Calu3 (cell line): Measurements from ENCODE around the gene IDI1. TPM values are rescaled to one million over a fixed set of nuclear protein-coding genes. Genes with fewer than 3 reads are reported as not detected.

ENCODE experiments used
- BruUV-seq: library from RNA; stranded (reverse); fragments of 400-500 nt; replicated peaks from 2 replicates; lab custom pipeline; 2021; lab: Mats Ljungman, UMichigan
- CTCF ChIA-PET: fragments of 300-600 bp; sonication (Branson Sonifier 250); formaldehyde crosslinking; loops from one replicate; lab custom pipeline; 2022; ENCODE audit warnings: antibody characterized with exemption; lab: Charles Lee
- DNase-seq: peaks from one replicate; pipeline ENCODE4 v3.0.0; 2022
- H3K27ac Mint-ChIP-seq: one replicate; pipeline ENCODE4 v1.8.0; 2022; ENCODE audit warnings: mixed read lengths; ENCODE audit not compliant: unreplicated experiment
- H3K27me3 Mint-ChIP-seq: one replicate; pipeline ENCODE4 v1.8.0; 2022; ENCODE audit warnings: mixed read lengths; ENCODE audit not compliant: unreplicated experiment
- H3K36me3 Mint-ChIP-seq: one replicate; pipeline ENCODE4 v1.8.0; 2022; ENCODE audit warnings: mild to moderate bottlenecking, moderate library complexity, mixed read lengths; ENCODE audit not compliant: insufficient read depth, unreplicated experiment
- H3K4me1 Mint-ChIP-seq: one replicate; pipeline ENCODE4 v1.8.0; 2022; ENCODE audit warnings: mild to moderate bottlenecking, low read depth, mixed read lengths; ENCODE audit not compliant: unreplicated experiment
- H3K4me3 Mint-ChIP-seq: one replicate; pipeline ENCODE4 v1.8.0; 2022; ENCODE audit warnings: mild to moderate bottlenecking, low read depth, moderate library complexity, mixed read lengths; ENCODE audit not compliant: unreplicated experiment
- H3K9me3 Mint-ChIP-seq: one replicate; pipeline ENCODE4 v1.8.0; 2022; ENCODE audit warnings: low read depth, mixed read lengths; ENCODE audit not compliant: unreplicated experiment
- intact Hi-C: fragments of 100-400 bp; cut with micrococcal nuclease; formaldehyde crosslinking; loops from one replicate; pipeline ENCODE4 v1.10.0; 2022; ENCODE audit not compliant: unreplicated experiment
- total RNA-seq: library from RNA; stranded (reverse); gene quantifications from 2 replicates; pipeline ENCODE4 v1.2.3, GENCODE V29; 2022
- TF ChIP-seq, protein P1 (sequence below): fragments of 200-600 bp; IDR thresholded peaks from one replicate; pipeline ENCODE4 v1.8.0; 2022; ENCODE audit warnings: antibody characterized with exemption; ENCODE audit not compliant: unreplicated experiment

Gene IDI1
- total RNA-seq, 1 experiment from 2014 or later = 108 TPM

DNA sequence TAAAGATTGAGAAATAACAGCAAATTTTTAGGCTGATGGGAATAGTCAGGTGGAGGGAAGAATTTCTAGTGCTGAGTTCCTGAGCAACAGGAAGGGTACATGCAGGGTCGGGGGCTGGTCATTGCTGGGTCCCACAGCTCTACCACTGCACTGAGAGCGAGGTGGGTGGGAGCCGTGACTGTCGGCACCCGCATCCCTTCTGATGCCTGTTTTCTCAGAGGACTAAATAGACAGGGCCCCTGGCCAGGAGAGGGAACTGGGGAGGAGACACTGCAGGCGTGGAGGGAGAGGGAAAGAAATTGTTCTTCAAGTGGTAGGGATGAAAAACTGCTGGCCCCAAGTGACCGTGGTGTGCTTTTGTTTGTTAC lies 53.4 kb downstream of the IDI1 start:
- Mint-ChIP-seq H3K36me3 (peaks cover 84% of the 10 kb centered on the region), H3K27me3 (no peaks in the 10 kb centered on the region), H3K4me1 (peaks cover 14% of the 10 kb centered on the region), H3K4me3 (no peak overlapping the region), H3K9me3 (no peaks in the 10 kb centered on the region), H3K27ac (peak overlapping the region; percentile 53)
- no TSS peak for BruUV-seq
- TF ChIP-seq, protein P1, sequence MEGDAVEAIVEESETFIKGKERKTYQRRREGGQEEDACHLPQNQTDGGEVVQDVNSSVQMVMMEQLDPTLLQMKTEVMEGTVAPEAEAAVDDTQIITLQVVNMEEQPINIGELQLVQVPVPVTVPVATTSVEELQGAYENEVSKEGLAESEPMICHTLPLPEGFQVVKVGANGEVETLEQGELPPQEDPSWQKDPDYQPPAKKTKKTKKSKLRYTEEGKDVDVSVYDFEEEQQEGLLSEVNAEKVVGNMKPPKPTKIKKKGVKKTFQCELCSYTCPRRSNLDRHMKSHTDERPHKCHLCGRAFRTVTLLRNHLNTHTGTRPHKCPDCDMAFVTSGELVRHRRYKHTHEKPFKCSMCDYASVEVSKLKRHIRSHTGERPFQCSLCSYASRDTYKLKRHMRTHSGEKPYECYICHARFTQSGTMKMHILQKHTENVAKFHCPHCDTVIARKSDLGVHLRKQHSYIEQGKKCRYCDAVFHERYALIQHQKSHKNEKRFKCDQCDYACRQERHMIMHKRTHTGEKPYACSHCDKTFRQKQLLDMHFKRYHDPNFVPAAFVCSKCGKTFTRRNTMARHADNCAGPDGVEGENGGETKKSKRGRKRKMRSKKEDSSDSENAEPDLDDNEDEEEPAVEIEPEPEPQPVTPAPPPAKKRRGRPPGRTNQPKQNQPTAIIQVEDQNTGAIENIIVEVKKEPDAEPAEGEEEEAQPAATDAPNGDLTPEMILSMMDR = no peak
- CTCF ChIA-PET = no interaction called here
- no peak for DNase-seq
- intact Hi-C loops = no loop called here

DNA sequence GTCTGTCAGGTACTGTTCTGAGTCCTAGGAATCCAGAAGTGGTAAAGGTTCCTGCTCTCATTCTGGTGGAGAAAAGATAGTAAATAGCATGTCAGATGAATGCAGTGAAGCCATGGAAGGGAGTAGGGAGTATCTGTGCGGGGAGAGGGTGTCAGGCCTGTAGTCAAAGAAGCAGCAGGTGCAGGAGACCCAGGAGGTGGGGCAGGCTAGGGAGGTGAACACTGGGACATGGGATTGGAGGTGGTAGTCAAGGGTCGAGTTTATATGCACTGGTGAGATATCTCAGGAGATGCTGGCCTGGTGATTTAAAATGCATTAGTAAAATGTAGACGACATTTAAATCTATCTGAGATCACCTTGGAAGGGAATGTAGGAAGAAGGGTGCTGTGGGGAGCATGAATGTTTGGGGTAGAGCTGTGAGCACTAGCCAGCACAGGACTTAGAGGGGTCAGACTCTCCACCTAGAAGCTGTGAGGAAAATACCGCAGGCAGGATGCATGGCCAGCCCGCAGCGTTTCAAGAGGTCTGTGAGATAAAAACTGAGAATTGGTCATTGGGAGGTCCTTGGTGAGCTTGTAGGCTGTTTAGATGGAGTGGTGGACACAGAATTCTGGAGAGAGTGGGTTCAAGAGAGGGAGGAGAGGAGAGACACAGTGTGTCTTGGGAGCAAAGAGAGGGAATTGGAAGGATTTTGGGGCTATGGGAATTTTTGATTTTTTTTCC lies 53.9 kb downstream of the IDI1 start:
- Mint-ChIP-seq H3K4me3 (no peak overlapping the region), H3K27me3 (no peaks in the 10 kb centered on the region), H3K27ac (peak overlapping the region; percentile 53), H3K4me1 (peaks cover 20% of the 10 kb centered on the region), H3K9me3 (no peaks in the 10 kb centered on the region), H3K36me3 (peaks cover 84% of the 10 kb centered on the region)
- DNase-seq = no peak
- intact Hi-C loops = no loop called here
- no TSS peak for BruUV-seq
- CTCF ChIA-PET = no interaction called here
- TF ChIP-seq, protein P1 = no peak

DNA sequence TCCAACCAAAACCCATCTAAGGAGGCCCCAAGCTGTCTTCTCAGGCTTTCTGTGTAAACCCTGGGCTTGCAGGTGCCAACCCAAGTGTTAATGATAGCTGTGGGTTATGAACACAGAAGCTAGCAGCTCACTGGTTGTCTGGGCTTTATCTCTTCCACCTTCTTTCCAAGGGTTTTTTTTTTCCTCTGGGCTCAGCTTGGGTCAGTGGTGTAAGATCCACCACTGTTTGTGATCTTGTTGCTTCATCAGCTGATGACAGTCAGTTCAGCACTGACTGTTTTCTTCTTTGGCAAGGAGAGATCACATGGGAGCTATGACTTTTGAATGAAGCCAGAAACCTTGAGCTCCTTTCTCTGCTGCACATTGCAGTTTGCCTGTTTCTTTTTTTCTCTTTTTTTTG lies 56.0 kb downstream of the IDI1 start:
- BruUV-seq = no TSS peak
- no peak for DNase-seq
- CTCF ChIA-PET = interaction anchor here (1.1 kb wide), 1 partner anchor 9 kb away, joined by 3 read pairs; no protein-coding TSS in a partner anchor
- no peaks in the 10 kb centered on the region for H3K9me3 Mint-ChIP-seq
- no peaks in the 10 kb centered on the region for H3K27me3 Mint-ChIP-seq
- peaks cover 84% of the 10 kb centered on the region for H3K36me3 Mint-ChIP-seq
- intact Hi-C loops = no loop called here
- H3K4me3 Mint-ChIP-seq = no peak overlapping the region
- peaks cover 25% of the 10 kb centered on the region for H3K4me1 Mint-ChIP-seq
- no peak overlapping the region for H3K27ac Mint-ChIP-seq
- TF ChIP-seq, protein P1 = no peak

GRCh38 chr10:992467-992866 lies 56.5 kb downstream of the IDI1 start:
- BruUV-seq = no TSS peak
- H3K36me3 Mint-ChIP-seq = peaks cover 84% of the 10 kb centered on the region
- H3K4me3 Mint-ChIP-seq = no peak overlapping the region
- H3K9me3 Mint-ChIP-seq = no peaks in the 10 kb centered on the region
- DNase-seq = no peak
- H3K4me1 Mint-ChIP-seq = peaks cover 25% of the 10 kb centered on the region
- H3K27ac Mint-ChIP-seq = no peak overlapping the region
- intact Hi-C loops = no loop called here
- H3K27me3 Mint-ChIP-seq = no peaks in the 10 kb centered on the region
- TF ChIP-seq, protein P1 = no peak
- CTCF ChIA-PET = no interaction called here
